CD14-positive monocyte (primary cell): ENCODE data around the gene CTNND2. TPM values are rescaled to one million over a fixed set of nuclear protein-coding genes. Genes with fewer than 3 reads are reported as not detected.

Source experiments
- DNase-seq, 3 donors: peaks; one replicate each; pipeline ENCODE4 v3.0.0-alpha.2; 2011 to 2022
- H2AFZ ChIP-seq: 2 replicates; pipeline ENCODE4 v1.6.0; 2012; ENCODE audit warnings: mild to moderate bottlenecking, low read depth, low read length, inconsistent platforms; ENCODE audit not compliant: insufficient read depth, poor library complexity, severe bottlenecking
- H3K27ac ChIP-seq, 2 donors: 1 replicate in 1 of 2; 2 replicates in 1 of 2; pipeline ENCODE4 v1.5.1; 2012 to 2013; ENCODE audit warnings: low read length in 2 of 2, control low read depth in 1 of 2, inconsistent platforms in 1 of 2, low read depth in 1 of 2, mild to moderate bottlenecking in 1 of 2
- H3K27me3 ChIP-seq, 2 donors: one replicate each; pipeline versions ENCODE4 v1.6.0 to v1.6.1; 2011 to 2013; ENCODE audit warnings: low read length in 2 of 2; ENCODE audit not compliant: control insufficient read depth in 2 of 2, insufficient read depth in 2 of 2
- H3K36me3 ChIP-seq, 2 donors: replicated peaks in 1 of 2; 1 replicate in 1 of 2; 2 replicates in 1 of 2; pipeline versions ENCODE4 v1.5.1 to v1.6.1; 2012 to 2013; ENCODE audit warnings: low read length in 2 of 2, control low read depth in 1 of 2, inconsistent platforms in 1 of 2, mild to moderate bottlenecking in 1 of 2; ENCODE audit not compliant: insufficient read depth in 2 of 2, control insufficient read depth in 1 of 2
- H3K4me1 ChIP-seq, 2 donors: 1 replicate in 1 of 2; 2 replicates in 1 of 2; pipeline versions ENCODE4 v1.5.1 to v1.6.1; 2012 to 2013; ENCODE audit warnings: low read length in 2 of 2, control low read depth in 1 of 2, inconsistent platforms in 1 of 2, mild to moderate bottlenecking in 1 of 2, moderate library complexity in 1 of 2; ENCODE audit not compliant: insufficient read depth in 2 of 2, control insufficient read depth in 1 of 2
- H3K4me2 ChIP-seq: replicated peaks from 2 replicates; pipeline ENCODE3; 2012; ENCODE audit warnings: low read length, moderate library complexity, mild to moderate bottlenecking; ENCODE audit not compliant: poor library complexity, severe bottlenecking; ENCODE audit errors: extremely low read depth
- H3K4me3 ChIP-seq, 3 experiments: fragments of 200-600 bp in 1 of 3; sonication (generic) in 1 of 3; replicated peaks in 1 of 3; 1 replicate in 2 of 3; 2 replicates in 1 of 3; pipeline ENCODE4 v1.5.1; 2011 to 2013; ENCODE audit warnings: low read length in 3 of 3, mild to moderate bottlenecking in 3 of 3, control low read depth in 2 of 3, low read depth in 2 of 3, inconsistent platforms in 1 of 3, moderate library complexity in 1 of 3
- H3K79me2 ChIP-seq: 2 replicates; pipeline ENCODE4 v1.6.0; 2012; ENCODE audit warnings: mild to moderate bottlenecking, control low read depth, inconsistent platforms, low read length, moderate library complexity; ENCODE audit not compliant: insufficient read depth
- H3K9ac ChIP-seq: 2 replicates; pipeline ENCODE4 v1.6.0; 2017; ENCODE audit warnings: low read length, mild to moderate bottlenecking; ENCODE audit not compliant: insufficient read depth, poor library complexity, severe bottlenecking
- H3K9me3 ChIP-seq, 2 donors: replicated peaks in 1 of 2; 1 replicate in 1 of 2; 2 replicates in 1 of 2; pipeline versions ENCODE4 v1.5.1 to v1.6.1; 2012 to 2013; ENCODE audit warnings: low read length in 2 of 2, control low read depth in 1 of 2; ENCODE audit not compliant: control insufficient read depth in 1 of 2, insufficient read depth in 1 of 2
- H4K20me1 ChIP-seq: 2 replicates; pipeline ENCODE4 v1.6.0; 2012; ENCODE audit warnings: mild to moderate bottlenecking, low read length, control low read depth, moderate library complexity; ENCODE audit not compliant: insufficient read depth
- H3K27ac Mint-ChIP-seq, 7 donors: one replicate each; pipeline ENCODE4 v1.8.0; 2020; ENCODE audit warnings: mild to moderate bottlenecking in 7 of 7, mixed read lengths in 7 of 7, moderate library complexity in 6 of 7, inconsistent platforms in 2 of 7
- H3K27me3 Mint-ChIP-seq, 3 donors: one replicate each; pipeline ENCODE4 v1.8.0; 2021 to 2022; ENCODE audit warnings: low read depth in 3 of 3, mild to moderate bottlenecking in 3 of 3, mixed read lengths in 3 of 3, moderate library complexity in 3 of 3, inconsistent platforms in 1 of 3
- H3K36me3 Mint-ChIP-seq, 2 donors: one replicate each; pipeline ENCODE4 v1.8.0; 2020; ENCODE audit warnings: mixed read lengths in 2 of 2, inconsistent platforms in 1 of 2, mild to moderate bottlenecking in 1 of 2
- H3K4me1 Mint-ChIP-seq: one replicate; pipeline ENCODE4 v1.8.0; 2020; ENCODE audit warnings: mild to moderate bottlenecking, mixed read lengths
- H3K4me3 Mint-ChIP-seq, 2 donors: one replicate each; pipeline ENCODE4 v1.8.0; 2020; ENCODE audit warnings: mild to moderate bottlenecking in 2 of 2, mixed read lengths in 2 of 2, moderate library complexity in 1 of 2
- H3K9me3 Mint-ChIP-seq, 7 donors: one replicate each; pipeline ENCODE4 v1.8.0; 2020 to 2022; ENCODE audit warnings: mixed read lengths in 7 of 7, mild to moderate bottlenecking in 6 of 7, moderate library complexity in 6 of 7, inconsistent platforms in 2 of 7
- WGBS: methylation state at CpG from one replicate; pipeline ENCODE4 v1.1.5; 2013; ENCODE audit warnings: missing lambda C conversion rate; ENCODE audit not compliant: insufficient coverage; 5-methylcytosine and 5-hydroxymethylcytosine counted together
- intact Hi-C, 2 donors: fragments of 100-400 bp; cut with micrococcal nuclease; formaldehyde crosslinking; loops; one replicate each; pipeline versions ENCODE4 v1.15.0 to v1.15.1; 2023
- polyA plus RNA-seq, 3 donors: library from polyadenylated mRNA; depleted of rRNA in 1 of 3; unstranded in 2 of 3; stranded (reverse) in 1 of 3; fragments of 300-500 nt in 2 of 3; fragments of >200 nt in 1 of 3; fragmentation: Illumina TruSeq in 2 of 3; gene quantifications; 1 replicate in 2 of 3; 2 replicates in 1 of 3; pipeline ENCODE4 v1.2.3, GENCODE V29; 2012 to 2021
- TF ChIP-seq, protein P1 (sequence below): fragments of 200-600 bp; IDR thresholded peaks from one replicate; pipeline ENCODE4 v1.8.0; 2022; ENCODE audit warnings: antibody characterized with exemption, mild to moderate bottlenecking

The CTNND2 gene
- polyA plus RNA-seq, 3 donors = not detected

DNA sequence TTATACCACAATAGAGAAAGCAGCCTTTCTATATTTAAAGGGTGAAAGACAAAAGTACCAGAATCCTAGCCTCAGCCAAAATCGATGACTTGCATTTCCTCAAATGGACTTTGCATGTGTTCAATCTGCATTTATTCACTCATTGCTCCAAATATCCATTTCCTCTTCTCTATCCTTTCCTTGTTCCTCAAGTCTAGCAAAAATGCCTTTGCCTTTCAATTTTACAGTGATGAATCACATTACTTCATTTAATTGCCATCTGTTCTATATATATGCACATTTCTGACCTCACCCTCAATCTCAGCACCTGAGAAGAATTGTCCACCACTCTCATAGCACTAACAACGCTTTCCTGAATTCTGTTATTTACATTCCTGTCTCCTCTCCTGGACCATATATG, 329.5 kb downstream of the CTNND2 start:
- Histone ChIP-seq H2AFZ (no peak overlapping the region), H3K36me3 (no peaks in the 10 kb centered on the region), H3K79me2 (no peaks in the 10 kb centered on the region), H3K4me2 (no peak overlapping the region), H3K27ac (no peak overlapping the region), H3K4me3 (no peak overlapping the region), H4K20me1 (no peaks in the 10 kb centered on the region), H3K27me3 (no peaks in the 10 kb centered on the region), H3K9me3 (no peaks in the 10 kb centered on the region), H3K4me1 (no peaks in the 10 kb centered on the region), H3K9ac (no peak overlapping the region)
- no peaks in the 10 kb centered on the region for H3K9me3 Mint-ChIP-seq
- no peaks in the 10 kb centered on the region for H3K4me1 Mint-ChIP-seq
- 100% methylated on average over 1 of the region's 2 CpGs for WGBS
- no peak overlapping the region for H3K27ac Mint-ChIP-seq
- H3K27me3 Mint-ChIP-seq = no peaks in the 10 kb centered on the region
- intact Hi-C loops = no loop called here
- H3K36me3 Mint-ChIP-seq = no peaks in the 10 kb centered on the region
- DNase-seq = no peak
- no peak overlapping the region for H3K4me3 Mint-ChIP-seq
- TF ChIP-seq, protein P1, sequence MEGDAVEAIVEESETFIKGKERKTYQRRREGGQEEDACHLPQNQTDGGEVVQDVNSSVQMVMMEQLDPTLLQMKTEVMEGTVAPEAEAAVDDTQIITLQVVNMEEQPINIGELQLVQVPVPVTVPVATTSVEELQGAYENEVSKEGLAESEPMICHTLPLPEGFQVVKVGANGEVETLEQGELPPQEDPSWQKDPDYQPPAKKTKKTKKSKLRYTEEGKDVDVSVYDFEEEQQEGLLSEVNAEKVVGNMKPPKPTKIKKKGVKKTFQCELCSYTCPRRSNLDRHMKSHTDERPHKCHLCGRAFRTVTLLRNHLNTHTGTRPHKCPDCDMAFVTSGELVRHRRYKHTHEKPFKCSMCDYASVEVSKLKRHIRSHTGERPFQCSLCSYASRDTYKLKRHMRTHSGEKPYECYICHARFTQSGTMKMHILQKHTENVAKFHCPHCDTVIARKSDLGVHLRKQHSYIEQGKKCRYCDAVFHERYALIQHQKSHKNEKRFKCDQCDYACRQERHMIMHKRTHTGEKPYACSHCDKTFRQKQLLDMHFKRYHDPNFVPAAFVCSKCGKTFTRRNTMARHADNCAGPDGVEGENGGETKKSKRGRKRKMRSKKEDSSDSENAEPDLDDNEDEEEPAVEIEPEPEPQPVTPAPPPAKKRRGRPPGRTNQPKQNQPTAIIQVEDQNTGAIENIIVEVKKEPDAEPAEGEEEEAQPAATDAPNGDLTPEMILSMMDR = no peak

DNA sequence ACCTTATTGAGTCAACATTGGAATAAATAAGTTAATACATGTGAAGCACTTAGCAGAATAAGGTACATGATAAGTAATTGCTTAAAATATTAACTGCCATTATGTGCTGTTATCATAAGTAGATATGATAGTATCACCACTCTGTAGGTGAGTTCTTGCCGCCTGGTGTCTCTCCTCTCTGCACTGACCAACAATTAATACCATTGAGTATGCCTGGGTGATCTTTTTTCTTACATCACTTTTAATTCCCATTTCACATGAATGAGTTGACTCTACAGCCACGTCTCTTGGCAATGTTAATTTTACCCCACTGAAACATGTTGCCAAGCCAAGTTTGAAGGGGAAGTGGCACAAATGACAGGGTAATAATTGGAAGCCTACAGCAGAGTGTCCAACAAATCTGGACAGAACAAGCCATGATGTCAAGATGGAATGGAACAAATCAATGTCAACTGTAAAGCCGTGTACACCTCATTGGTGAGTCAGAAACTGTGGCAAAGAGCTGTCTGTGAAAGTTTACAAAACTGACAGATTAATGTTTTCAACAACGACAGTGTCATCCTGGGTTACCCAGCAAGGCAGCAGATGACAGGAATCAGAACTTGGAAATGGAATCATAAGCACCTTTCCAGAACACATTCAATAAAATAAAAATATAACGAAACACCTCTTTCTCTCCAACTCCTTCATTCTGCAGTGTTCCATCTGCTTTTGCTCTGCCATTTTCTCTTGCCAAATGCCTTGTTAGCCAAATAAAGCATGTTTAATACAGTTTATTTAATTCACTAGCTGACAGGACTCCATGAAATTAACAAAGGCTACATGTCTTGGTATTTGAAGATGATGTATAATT, 330.9 kb downstream of the CTNND2 start:
- no peak overlapping the region for H3K4me2 ChIP-seq
- no peaks in the 10 kb centered on the region for H3K27me3 ChIP-seq
- intact Hi-C loops = no loop called here
- 100% methylated on average over 1 of the region's 5 CpGs for WGBS
- no peaks in the 10 kb centered on the region for H3K79me2 ChIP-seq
- no peak overlapping the region for H3K27ac ChIP-seq
- no peaks in the 10 kb centered on the region for H3K9me3 Mint-ChIP-seq
- H3K36me3 Mint-ChIP-seq = no peaks in the 10 kb centered on the region
- no peak overlapping the region for H2AFZ ChIP-seq
- H3K27me3 Mint-ChIP-seq = no peaks in the 10 kb centered on the region
- peaks cover 2% of the 10 kb centered on the region for H3K4me1 Mint-ChIP-seq
- no peak overlapping the region for H3K4me3 Mint-ChIP-seq
- H3K4me1 ChIP-seq = no peaks in the 10 kb centered on the region
- DNase-seq = no peak
- H3K9me3 ChIP-seq = no peaks in the 10 kb centered on the region
- no peaks in the 10 kb centered on the region for H4K20me1 ChIP-seq
- TF ChIP-seq, protein P1 = no peak
- no peaks in the 10 kb centered on the region for H3K36me3 ChIP-seq
- H3K27ac Mint-ChIP-seq = no peak overlapping the region
- no peak overlapping the region for H3K4me3 ChIP-seq
- no peak overlapping the region for H3K9ac ChIP-seq
